ENCODE data around the gene GGNBP2.

GGNBP2 gene, protein sequence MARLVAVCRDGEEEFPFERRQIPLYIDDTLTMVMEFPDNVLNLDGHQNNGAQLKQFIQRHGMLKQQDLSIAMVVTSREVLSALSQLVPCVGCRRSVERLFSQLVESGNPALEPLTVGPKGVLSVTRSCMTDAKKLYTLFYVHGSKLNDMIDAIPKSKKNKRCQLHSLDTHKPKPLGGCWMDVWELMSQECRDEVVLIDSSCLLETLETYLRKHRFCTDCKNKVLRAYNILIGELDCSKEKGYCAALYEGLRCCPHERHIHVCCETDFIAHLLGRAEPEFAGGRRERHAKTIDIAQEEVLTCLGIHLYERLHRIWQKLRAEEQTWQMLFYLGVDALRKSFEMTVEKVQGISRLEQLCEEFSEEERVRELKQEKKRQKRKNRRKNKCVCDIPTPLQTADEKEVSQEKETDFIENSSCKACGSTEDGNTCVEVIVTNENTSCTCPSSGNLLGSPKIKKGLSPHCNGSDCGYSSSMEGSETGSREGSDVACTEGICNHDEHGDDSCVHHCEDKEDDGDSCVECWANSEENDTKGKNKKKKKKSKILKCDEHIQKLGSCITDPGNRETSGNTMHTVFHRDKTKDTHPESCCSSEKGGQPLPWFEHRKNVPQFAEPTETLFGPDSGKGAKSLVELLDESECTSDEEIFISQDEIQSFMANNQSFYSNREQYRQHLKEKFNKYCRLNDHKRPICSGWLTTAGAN

GRCh38 chr17:36544307-36545076 is at the start of gene GGNBP2:
Gene GGNBP2 (plus strand): TSS chr17:36544919. CDS start chr17:36545725, 806 bp downstream.
- peak within 1 kb of the TSS; percentile 96 for H3K4me3 ChIP-seq (ENCODE audit: severe bottlenecking)
- TF ChIP-seq CTCF (IDR thresholded peaks at IDR 0.05; ENCODE audit: poor library complexity, severe bottlenecking) = no peak

DNA sequence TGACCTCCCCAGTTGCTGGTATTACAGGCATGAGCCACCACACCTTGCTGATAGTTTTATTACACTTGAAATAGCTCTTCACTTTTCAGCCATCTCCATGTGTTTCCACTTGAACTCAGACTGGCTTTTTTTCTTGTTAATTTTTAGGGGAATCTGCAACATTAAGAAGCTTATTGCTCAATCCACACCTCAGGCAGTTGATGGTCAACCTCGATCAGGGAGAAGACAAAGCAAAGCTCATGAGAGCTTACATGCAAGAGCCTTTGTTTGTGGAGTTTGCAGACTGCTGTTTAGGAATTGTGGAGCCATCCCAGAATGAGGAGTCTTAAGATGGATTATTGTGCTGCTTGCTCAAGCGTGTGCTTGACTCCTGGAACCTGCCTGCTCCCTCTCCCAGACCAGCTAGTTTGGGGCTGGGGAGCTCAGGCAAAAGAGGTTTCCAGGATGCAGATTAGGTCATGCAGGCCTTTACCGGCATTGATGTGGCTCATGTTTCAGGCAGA is 49.6 kb upstream of the GGNBP2 start:
- DNase-seq (ENCODE audit: low spot score) (no peak), ATAC-seq (ENCODE audit: low read depth) (no peak)
- Histone ChIP-seq H3K27ac (ENCODE audit: poor library complexity, severe bottlenecking) (no peak overlapping the region), H3K4me3 (ENCODE audit: severe bottlenecking) (no peak overlapping the region), H3K36me3 (ENCODE audit: low read depth) (peaks cover 79% of the 10 kb centered on the region), H3K9me3 (ENCODE audit: severe bottlenecking) (no peaks in the 10 kb centered on the region), H3K4me1 (ENCODE audit: insufficient read depth, poor library complexity, severe bottlenecking) (no peaks in the 10 kb centered on the region), H3K27me3 (ENCODE audit: insufficient read depth, poor library complexity, severe bottlenecking) (no peaks in the 10 kb centered on the region)
- TF ChIP-seq CTCF (IDR thresholded peaks at IDR 0.05; ENCODE audit: poor library complexity, severe bottlenecking) = no peak

More at GRCh38 chr17:36544307-36545076, at the start of gene GGNBP2:
- Histone ChIP-seq H3K36me3 (ENCODE audit: low read depth) (peaks cover 34% of the 10 kb centered on the region), H3K4me1 (ENCODE audit: insufficient read depth, poor library complexity, severe bottlenecking) (peaks cover 20% of the 10 kb centered on the region), H3K9me3 (ENCODE audit: severe bottlenecking) (no peaks in the 10 kb centered on the region), H3K27ac (ENCODE audit: poor library complexity, severe bottlenecking) (peak within 1 kb of the TSS; percentile 88), H3K27me3 (ENCODE audit: insufficient read depth, poor library complexity, severe bottlenecking) (no peaks in the 10 kb centered on the region)
- ATAC-seq (ENCODE audit: low read depth) (peak; percentile 55), DNase-seq (ENCODE audit: low spot score) (peak; percentile 93)

DNA sequence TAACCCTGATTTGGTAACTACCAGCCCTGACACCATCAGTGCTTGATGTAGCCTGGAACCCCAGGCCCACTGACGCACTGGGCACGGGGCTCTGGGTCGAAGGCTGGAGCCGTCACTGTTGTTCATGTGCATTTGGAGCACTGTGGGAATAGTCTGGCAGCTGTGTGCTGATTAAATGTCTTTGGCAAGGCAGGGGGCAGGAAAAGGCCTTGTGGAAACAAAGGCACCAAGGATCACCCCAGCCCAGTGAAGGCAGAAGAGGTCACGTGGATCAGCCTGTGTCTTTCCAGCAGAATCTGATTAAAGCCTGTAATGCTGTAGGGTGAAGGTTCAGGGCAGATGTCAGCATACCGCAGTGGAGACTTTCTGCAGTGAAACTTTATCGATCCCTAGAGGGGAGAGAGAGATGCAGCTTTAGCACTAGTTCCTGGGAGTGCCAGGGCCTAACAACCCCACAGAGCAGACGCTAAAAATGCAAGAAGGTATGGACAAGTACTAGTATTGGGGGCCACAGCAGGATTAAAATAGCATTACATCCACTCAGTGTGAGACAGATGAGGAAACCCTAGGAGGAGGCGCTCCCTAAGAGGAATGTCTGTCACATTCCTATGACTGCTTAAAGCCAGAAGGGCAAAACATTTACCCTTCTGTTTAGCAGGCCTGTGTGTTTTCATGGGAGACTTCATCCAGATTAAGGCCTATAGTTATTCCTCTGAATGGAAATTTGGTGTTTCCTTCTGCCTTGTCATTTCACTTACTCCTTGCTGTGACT is 48.5 kb upstream of the GGNBP2 start:
- ATAC-seq (ENCODE audit: low read depth) = 0 out of 3 replicates have a peak, but pooled peaks have one; percentile 13
- Histone ChIP-seq H3K27me3 (ENCODE audit: insufficient read depth, poor library complexity, severe bottlenecking) (no peaks in the 10 kb centered on the region), H3K27ac (ENCODE audit: poor library complexity, severe bottlenecking) (no peak overlapping the region), H3K4me3 (ENCODE audit: severe bottlenecking) (no peak overlapping the region), H3K36me3 (ENCODE audit: low read depth) (peaks cover 87% of the 10 kb centered on the region), H3K9me3 (ENCODE audit: severe bottlenecking) (no peaks in the 10 kb centered on the region), H3K4me1 (ENCODE audit: insufficient read depth, poor library complexity, severe bottlenecking) (no peaks in the 10 kb centered on the region)
- no peak for DNase-seq (ENCODE audit: low spot score)
- no peak for TF ChIP-seq CTCF (IDR thresholded peaks at IDR 0.05; ENCODE audit: poor library complexity, severe bottlenecking)

DNA sequence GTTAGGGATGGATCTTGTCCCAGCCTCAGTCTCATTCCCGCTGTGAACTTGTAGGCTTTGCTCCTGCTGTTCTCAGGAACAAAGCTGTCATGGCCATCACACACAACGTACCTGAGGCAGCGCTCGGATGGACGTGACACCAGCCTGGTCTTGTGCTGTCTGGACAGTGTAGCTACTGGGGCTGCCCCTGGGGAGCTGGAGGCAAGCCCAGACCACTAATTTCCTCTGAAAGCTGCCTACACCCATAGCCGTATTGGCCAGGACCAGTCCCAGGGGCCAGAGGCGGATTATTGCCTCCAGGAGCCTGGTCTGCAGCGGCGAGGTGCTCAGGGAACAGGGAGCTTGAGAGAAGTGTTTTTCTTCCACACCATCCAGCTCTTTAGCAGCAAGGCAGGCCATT is 46.6 kb upstream of the GGNBP2 start:
- TF ChIP-seq CTCF (IDR thresholded peaks at IDR 0.05; ENCODE audit: poor library complexity, severe bottlenecking) = no peak
- no peak overlapping the region for H3K27ac ChIP-seq (ENCODE audit: poor library complexity, severe bottlenecking)

More for the DNA sequence above, 46.6 kb upstream of the GGNBP2 start:
- H3K9me3 ChIP-seq (ENCODE audit: severe bottlenecking) = no peaks in the 10 kb centered on the region
- H3K4me1 ChIP-seq (ENCODE audit: insufficient read depth, poor library complexity, severe bottlenecking) = no peaks in the 10 kb centered on the region
- ATAC-seq (ENCODE audit: low read depth) (no peak), DNase-seq (ENCODE audit: low spot score) (no peak)
- H3K27me3 ChIP-seq (ENCODE audit: insufficient read depth, poor library complexity, severe bottlenecking) = no peaks in the 10 kb centered on the region
- no peak overlapping the region for H3K4me3 ChIP-seq (ENCODE audit: severe bottlenecking)
- peaks cover 85% of the 10 kb centered on the region for H3K36me3 ChIP-seq (ENCODE audit: low read depth)
